ENCODE results near the gene PROKR1.

- no peak for TF ChIP-seq POLR2A (IDR thresholded peaks at IDR 0.05)
- TF ChIP-seq CTCF (IDR thresholded peaks at IDR 0.05): no peak
Measured at GRCh38 chr2:68667371-68667770, 24.0 kb downstream of the PROKR1 start.
